Kidney capillary endothelial cell (primary cell): ENCODE measurements around the gene SEMA7A.

ENCODE experiments used
- DNase-seq: peaks from one replicate; pipeline ENCODE4 v3.0.0-alpha.2; 2018; ENCODE audit warnings: low spot score

The SEMA7A gene

GRCh38 chr15:74415966-74416916 lies 17.5 kb downstream of the SEMA7A start:
- DNase-seq = no peak

GRCh38 chr15:74414603-74415338 lies 19.0 kb downstream of the SEMA7A start:
- no peak for DNase-seq

- DNase-seq = no peak
Measured at GRCh38 chr15:74414081-74414580, 19.6 kb downstream of the SEMA7A start.

GRCh38 chr15:74413350-74414080 lies 20.2 kb downstream of the SEMA7A start:
- no peak for DNase-seq

GRCh38 chr15:74412159-74412558 lies 21.6 kb downstream of the SEMA7A start:
- no peak for DNase-seq

- DNase-seq = no peak
Measured at GRCh38 chr15:74411686-74412085, 22.1 kb downstream of the SEMA7A start.

GRCh38 chr15:74410502-74410901 lies 23.3 kb downstream of the SEMA7A start:
- DNase-seq = no peak

DNA sequence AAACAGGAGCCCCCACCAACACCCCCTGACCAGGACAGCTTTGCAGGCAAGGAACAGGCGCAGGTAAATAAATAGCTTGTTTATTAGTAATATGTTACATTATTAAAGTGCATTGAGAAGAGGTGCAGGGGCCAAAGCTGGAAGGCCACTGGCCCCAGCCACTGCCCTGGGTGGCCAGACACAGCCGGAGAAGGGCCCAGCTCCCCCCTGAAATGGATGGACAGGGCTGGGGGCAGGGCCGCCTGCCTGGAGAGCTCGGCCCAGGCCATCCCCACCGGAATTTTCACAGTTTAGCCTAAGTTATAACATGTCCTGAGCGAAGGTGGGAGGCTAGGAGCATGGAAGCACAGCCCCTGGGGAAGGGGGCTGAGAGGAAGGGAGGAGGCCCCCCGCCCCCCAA lies 24.5 kb downstream of the SEMA7A start:
- no peak for DNase-seq

DNA sequence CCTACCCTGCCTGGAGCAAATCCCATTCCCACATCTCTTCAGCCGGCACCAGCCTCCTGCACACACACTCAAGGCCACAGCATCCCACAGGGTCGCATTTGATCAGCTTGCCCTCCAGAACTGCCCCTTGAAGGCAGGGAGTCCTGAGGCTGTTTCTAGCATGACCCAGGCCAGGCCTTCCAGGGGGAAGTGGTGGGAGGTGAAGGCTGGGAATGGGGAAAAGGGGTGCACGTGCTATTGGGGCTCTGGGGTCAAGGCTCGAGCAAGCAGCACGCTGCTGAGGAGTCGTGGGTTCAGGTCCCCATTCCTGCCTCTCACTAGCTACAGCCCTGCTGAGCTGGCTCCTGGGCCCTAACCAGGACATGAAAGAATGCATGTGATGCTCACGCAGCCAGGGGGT lies 24.9 kb downstream of the SEMA7A start:
- no peak for DNase-seq

- DNase-seq = no peak
Measured at GRCh38 chr15:74408385-74408784, 25.4 kb downstream of the SEMA7A start.

- peak; percentile 53 for DNase-seq
Measured at GRCh38 chr15:74406992-74407705, 26.6 kb downstream of the SEMA7A start.

GRCh38 chr15:74406517-74406916 lies 27.2 kb downstream of the SEMA7A start:
- DNase-seq = no peak

GRCh38 chr15:74405823-74406222 lies 27.9 kb downstream of the SEMA7A start:
- no peak for DNase-seq

DNA sequence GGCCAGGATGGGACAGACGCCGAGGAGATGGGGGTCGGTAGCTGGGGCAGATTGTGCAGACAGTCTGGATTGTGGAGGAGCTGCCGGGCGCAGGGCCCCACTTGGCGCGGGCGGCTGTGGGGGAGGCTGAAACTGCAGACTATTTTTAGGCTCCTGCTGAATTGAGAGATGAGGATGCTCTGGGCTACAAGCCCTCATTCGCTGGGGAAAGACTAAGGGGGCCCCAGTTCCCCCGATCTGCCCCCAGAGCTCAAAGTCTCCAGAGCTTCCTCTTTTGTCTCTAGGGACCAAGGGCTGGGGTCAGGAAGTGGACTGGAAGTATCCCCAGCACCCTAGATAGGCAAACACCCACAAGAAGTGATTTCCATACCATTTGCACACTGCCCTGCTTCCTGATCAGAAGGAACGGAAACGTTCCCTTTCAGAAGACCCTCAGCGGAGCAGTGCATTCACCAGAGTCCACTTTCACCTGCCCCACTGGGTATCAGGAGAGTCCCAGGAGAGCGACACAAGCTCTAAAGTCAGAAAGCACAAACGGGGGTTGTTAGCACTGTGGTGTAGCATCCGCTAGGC lies 29.7 kb downstream of the SEMA7A start:
- no peak for DNase-seq

GRCh38 chr15:74403588-74403919 lies 30.2 kb downstream of the SEMA7A start:
- no peak for DNase-seq

GRCh38 chr15:74402873-74403587 lies 30.7 kb downstream of the SEMA7A start:
- peak; percentile 81 for DNase-seq

- DNase-seq = no peak
Measured at GRCh38 chr15:74402337-74402841, 31.4 kb downstream of the SEMA7A start.

DNA sequence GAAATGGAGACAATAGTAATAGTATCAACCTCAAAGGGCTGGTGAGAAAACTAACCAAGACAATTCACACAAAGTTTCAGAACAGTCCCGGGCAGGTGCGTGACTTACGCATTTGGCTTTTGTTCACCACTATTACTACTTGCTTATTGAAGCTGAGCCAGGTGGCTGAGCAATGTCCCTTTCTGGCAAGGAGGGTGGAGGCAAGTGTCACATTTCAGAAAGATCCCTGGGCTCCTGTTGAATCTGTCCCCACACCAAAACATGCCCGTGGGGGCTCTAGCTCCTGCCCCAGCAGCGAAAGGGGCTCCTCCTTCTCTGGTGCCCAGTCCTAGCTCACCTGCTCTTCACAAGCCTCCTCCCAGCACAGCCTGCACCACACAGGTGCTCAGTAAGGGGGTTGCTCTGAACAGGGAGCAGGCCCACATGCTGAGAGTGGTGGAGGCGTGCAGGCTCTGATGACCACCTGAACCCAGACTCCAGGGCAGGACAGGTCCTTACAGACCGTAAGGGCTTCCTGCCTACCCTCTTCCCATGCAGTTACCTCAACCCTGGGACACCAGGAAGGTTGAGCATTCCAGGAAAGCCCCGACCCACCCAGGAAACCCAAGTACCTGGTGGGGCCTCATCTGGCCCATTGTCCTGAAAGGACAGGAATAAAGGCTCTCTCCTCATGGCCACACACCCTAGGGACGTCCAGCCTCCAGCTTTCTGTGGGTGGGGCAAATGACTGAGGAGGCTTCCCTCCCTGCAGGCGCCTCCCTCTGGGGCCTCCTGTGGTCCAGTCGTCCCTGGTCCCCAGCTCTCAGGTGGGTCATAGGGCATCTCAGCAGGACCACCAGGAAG lies 32.6 kb downstream of the SEMA7A start:
- no peak for DNase-seq

GRCh38 chr15:74400313-74400860 lies 33.4 kb downstream of the SEMA7A start:
- DNase-seq = no peak
